Measurements from ENCODE around the gene KPNA5.

KPNA5 gene

GRCh38 chr6:116783852-116784251, 102.8 kb downstream of the KPNA5 start:
- DNase-seq: no peak
